ENCODE results near the gene XXYLT1.
"Not testable (repeated sequence)": the region's sequence is repeated elsewhere in the genome, so short reads cannot be mapped to it uniquely, and the experiment has no call there.

The XXYLT1 gene

DNA sequence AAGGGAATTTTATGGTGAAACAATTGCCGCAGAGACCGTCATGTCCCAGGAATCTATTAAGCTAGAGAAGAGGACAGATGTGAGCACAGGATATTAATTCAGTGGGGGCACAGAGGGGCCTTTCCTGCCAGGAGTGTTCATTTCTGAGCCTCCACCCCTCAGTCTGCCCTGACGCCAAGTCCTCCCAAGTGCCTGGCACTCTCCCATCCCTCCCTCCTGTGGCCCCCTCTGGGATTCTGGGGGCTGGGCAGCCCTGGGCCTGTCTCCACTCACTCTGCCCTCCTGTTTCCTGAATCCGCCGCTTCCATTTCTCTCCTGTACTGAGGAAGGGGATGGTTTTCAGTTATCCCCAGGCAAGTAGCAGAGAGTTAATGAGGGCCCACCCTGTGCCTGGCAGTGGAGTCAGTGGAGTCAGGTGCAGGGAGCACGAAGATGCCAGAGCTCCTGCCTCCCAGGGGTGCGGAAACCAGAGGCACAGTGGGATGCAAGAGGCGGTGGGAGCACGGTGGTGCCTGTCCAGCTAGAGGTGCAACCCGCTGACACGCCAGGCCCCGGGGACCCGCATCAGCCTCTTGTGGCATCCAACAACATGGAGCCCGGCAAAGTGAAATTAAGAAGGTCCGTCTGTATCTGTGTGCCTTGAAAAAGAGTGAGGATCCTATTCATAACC lies 212.5 kb downstream of the XXYLT1 start:
- no peak for DNase-seq

DNA sequence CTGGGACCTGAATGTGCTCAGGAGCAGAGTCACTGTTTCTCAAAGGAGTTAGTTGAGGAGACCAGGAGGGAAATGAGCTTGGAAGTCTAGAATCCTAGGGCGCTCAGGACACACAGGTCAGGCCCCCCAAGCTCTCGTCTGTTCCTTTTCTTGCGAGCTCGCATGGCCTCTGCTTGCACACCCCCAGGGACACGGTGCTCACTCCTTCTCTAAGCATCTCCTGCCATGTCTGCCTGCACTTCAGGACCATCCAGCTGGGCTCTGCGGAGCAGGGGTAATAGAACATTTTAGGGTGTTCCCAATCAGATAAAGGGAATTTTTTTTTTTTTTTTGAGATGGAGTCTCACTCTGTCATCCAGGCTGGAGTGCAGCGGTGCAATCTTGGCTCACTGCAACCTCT lies 213.2 kb downstream of the XXYLT1 start:
- DNase-seq = no peak

DNA sequence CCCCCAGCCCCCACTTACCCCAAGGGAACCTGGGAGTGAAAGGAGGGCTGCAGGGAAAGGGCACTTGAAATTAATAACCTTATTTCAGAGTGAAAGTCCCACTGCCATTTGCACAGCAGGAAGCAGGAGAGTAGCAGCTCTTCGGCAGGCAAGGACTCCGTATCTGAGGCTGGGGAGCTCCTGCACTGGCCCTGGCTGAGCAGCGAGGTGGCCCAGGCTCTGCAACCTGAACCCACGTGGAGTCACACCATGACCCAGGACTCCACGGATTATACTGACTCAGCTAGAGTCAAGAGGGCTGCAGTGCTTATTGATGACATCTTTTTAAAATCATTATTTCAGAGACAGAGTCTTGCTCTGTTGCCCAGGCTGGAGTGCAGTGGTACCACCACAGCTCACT lies 214.5 kb downstream of the XXYLT1 start:
- no peak for DNase-seq

DNA sequence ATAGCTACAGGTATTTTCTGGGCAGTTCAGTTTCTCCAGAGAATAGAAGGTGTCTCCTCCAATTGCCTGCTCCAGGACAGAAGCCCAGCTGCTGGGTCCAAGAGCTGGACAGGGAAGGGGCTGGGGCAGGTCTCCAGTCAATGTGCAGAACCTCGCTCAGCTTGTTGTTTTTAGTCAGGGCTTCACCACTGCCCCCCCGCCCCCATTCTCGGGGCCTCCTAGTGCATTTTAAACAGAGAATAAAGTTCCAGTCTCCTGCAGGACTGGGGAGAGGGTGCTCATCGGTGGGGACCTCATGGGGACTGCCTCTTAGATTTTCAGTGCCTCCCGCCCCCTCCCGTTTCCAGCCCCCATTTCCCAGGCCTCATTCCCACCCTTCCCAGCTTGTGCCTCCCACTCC lies 216.6 kb downstream of the XXYLT1 start:
- no peak for DNase-seq

DNA sequence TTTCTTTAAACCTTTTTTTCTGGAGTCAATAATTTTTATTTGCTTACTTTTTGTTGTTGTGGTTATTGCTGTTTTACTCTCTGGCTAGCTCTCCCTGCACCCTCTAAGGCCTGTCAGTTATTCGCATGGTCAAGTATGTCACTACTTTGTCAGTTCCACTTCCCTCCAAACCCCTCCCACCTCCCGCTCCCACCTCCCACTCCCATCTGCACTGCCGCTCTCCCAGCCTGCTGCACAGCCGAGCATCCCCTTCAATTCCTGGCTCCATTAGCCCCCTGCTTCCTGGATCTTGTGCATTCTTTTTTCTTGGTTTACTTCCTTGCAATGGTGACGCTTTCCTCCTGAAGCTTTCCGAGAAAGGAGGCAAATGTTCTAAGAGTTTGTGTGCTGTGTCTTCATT lies 218.0 kb downstream of the XXYLT1 start:
- no peak for DNase-seq

DNA sequence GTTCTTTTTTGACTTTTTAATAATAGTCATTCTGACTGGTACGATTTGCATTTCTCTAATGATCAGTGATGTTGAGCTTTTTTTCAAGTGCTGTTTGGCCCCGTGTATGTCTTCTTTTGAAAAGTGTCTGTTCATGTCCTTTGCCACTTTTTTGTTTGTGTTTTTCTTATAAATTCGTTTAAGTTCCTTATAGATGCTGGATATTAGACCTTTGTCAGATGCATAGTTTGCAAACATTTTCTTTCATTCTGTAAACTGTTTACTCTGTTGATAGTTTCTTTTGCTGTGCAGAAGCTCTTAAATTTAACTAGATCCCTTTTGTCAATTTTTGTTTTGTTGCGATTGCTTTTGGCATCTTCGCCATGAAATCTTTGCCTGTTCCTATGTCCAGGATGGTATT lies 220.7 kb downstream of the XXYLT1 start:
- not testable (repeated sequence) for DNase-seq

DNA sequence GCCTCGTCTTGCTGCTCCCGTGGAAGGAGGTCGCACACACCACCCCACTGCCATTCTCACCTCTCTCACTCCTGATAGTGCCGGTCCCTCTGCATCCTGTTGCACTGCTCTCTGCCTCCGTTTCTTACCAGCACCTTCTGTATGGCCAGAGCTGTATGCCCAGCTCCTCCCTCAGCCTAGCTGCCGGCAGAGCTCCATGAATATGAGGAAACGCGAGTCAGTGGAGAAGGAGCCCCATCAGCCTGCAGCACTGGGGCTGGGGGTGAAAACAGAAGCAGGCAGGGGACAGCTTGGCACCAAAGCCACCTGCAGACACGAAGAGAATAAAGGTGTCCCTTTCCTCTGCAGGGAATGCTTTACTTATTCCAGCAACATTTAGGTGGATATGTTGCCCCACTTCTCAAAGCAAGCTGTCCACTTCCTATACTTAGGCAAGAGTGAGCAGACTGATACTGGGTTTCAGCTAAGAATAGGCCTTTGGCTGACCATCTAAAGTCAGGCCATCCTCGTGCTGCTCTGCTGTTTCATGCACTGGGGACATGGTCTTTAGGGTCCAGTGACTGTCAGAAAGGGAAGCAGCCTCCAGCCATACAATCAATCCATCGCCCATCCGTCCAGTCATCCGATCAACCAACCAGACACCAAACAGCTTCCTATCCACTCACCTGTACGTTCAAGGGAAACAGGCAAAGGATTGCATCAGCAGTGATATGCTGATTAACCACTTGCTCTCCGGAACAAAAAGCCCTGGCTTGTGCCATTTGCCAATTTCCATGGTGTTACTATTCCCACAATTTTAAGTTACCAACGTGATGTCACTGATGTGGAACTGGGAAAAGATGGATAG lies 222.7 kb downstream of the XXYLT1 start:
- DNase-seq = no peak

DNA sequence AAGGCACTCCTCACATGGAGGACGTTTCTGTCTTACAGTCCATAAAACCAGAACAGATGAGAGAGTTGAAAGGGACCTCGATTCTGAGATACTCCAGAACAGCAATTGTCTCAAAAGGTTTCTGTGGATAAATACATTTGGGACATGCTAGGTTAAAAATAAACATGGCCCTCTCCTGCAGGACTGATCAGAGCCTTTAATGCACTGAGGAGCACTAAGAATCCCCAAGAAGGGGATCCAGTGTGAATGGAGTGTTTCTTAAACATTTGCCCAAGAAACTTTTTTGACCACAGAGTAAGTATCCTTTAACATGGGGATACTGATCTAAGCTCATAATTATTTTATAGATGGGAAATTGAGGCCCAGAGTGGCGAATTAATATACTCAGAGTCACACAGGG lies 223.4 kb downstream of the XXYLT1 start:
- no peak for DNase-seq

DNA sequence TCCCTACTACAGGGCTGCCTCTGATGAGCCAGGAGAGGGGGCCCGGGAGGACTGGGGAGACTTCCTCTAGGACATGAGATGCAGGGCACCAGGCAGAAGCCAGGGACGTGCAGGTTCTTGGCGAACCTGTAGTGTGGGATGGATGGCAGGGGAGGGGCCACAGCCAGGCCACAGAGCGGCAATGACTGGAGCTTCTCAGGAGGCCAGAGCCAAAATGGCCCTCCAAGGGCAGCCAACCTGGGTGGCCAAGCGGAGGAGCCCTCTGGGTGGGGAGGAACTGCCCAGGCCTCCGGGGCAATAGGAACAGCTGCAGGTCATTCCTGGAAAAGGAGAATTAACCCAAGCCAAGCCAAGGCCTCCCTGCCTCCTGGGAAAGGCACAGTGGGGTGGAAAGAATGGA lies 224.5 kb downstream of the XXYLT1 start:
- DNase-seq = no peak

DNA sequence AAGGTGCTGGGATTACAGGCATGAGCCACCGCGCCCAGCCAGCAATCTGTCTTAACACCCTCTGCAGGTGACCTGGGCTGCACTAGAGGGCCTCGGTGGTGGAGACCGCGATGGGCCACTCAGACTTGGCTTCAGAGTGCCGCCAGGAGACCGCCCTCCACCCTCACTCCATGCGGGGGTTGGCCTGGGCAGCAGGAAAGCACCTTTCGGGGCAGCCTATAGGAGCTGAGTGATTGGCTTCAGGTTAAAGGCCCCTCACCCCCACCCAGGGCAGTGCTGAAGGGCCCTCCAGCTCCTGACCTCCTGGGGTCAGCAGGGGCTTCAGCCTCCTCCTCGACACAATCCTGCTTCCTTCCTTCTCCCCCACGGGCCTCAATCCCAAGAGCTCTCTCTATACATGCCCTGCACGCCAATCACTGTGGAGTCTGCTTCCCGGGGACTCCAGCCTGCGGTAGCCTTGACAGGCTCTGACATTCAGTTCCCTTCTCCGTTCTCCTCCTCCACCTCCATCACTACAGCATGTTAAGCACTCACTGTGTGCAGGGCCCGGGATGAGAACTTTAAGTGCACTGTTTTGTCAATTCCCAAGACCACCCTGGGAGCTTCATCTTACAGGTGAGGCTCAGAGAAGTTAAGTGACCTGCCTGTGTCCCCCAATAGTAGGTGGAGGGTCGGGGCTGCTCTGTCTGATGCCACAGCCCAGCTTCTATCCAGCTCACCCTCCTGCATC lies 225.3 kb downstream of the XXYLT1 start:
- no peak for DNase-seq

DNA sequence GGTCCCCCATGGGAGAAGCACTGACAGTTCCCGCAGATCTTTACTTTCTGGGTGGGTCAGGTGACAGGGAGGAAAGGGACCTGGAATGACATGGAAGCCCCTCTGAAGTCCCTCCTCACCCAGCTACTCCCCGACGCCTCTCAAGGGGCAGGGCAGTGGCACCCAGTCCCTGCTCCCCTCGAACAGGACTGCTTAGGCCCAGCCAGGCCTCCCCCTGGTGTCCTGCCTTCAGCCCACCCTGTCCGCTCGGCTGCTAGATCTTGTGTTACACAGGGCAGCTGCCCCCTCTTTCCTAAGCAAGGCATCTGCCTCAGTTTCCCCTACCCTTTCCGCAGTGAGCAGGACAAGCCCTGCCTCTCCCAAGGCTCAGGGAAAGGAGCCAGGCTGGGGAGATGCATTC lies 226.5 kb downstream of the XXYLT1 start:
- no peak for DNase-seq

DNA sequence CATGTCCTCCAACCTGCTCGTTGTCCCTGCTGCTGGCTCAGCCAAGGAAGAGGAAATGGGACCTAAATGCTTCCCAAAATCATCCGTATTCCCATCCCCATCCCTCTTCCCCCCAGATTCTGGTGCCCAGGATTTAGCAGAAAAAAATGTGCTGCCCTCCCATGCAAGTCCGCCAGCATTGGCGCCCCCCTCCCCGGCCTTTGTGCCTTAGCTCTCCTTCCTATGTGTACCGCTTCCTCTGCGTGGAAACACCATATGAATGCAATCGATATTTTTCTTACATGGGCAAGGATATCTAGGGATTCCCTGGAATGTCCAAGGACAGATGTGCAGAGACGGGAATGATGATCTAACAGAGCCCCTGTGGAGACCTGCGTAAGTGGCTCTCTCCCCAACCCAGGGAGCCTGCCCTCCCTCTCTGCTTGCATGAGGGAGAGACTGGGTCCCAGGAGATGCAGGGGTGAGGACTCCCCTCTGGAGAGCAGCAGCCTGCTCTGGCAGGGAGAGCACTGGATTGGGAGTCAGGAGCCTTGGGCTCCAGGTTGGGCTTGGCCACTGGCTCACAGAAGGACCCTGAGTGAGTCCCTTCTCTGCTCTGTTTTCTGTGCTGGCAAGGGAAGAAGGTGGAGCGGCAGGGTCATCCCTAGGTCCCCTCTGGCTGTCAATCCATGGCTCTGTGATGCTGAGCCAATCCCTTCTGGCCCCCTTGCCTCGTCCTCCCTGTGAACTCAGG lies 227.2 kb downstream of the XXYLT1 start:
- no peak for DNase-seq

DNA sequence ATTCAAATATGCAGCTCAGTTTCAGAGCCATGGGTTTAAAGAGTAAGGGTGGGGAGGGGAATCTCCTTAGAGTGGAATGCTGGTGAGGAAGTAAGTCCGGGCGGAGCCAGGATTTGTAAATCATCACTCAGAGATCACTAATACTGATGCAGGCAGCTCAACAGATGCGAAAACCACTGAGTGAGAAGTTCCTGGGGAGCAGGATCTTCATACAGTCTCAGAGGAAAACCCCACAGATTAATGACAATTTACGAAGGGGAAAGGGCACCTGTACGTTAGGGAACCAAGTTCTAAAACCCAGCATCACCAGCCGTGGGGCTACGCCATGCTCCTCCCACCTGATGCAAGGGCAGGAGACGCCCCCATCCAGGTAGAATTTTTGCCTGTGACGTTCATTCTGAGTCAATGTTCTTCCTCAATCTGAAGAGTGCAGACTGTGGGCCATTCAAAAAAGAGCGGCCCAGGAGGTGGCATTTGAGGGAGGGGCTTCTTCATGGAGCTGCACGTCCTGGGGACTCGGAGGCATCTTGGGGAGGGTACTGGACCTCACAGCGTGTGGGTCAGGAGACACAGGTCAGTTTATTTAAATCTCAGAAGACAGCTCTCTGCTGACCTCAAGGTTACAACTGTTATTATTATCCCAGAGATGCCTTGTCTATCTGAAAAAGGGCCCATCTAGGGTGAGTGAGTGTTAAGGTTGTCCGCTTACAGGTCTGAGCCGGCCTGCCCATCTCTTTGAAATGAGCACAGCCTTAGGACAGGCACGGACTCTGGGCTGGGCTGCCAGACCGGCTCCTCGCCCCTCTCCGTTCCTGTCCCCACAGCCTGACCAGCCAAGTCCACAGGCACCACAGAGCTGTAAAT lies 228.0 kb downstream of the XXYLT1 start:
- DNase-seq = no peak

DNA sequence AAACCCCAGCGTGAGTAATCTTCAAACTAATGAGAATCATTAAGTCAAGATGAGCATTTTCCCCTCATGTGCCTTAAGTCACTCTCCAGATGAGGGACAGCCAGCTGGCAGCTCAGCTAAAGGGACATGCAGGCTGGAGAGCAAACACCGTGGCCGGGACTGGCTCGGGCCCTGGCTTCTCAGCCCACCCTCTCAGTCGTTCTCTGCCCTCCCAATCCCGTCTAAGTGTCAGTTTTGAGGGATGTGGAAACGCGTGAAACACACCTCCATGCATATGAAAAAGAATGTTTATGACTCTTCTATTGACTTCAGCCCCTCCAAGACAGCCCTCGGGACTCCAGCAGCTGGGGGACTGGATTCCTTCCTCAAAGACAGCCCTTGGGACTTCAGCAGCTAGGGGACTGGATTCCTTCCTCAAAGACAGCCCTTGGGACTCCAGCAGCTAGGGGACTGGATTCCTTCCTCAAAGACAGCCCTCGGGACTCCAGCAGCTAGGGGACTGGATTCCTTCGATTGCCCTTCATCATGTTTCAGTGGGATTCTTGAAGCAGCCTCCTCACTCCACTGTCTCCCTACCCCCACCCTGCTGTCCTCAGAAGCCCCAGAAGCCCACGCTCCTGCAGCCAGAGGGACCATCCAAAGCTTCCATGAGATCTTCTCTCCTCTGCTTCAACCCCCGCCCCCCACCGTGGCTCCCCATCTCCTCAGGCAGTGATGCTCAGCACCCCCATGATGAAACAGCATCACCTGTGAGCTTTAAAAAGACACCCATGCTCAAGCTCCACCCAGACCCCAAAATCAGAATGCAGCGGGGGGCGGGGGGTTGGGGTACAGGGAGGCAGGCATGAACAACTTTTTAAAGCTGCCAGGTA lies 228.9 kb downstream of the XXYLT1 start:
- DNase-seq = no peak

DNA sequence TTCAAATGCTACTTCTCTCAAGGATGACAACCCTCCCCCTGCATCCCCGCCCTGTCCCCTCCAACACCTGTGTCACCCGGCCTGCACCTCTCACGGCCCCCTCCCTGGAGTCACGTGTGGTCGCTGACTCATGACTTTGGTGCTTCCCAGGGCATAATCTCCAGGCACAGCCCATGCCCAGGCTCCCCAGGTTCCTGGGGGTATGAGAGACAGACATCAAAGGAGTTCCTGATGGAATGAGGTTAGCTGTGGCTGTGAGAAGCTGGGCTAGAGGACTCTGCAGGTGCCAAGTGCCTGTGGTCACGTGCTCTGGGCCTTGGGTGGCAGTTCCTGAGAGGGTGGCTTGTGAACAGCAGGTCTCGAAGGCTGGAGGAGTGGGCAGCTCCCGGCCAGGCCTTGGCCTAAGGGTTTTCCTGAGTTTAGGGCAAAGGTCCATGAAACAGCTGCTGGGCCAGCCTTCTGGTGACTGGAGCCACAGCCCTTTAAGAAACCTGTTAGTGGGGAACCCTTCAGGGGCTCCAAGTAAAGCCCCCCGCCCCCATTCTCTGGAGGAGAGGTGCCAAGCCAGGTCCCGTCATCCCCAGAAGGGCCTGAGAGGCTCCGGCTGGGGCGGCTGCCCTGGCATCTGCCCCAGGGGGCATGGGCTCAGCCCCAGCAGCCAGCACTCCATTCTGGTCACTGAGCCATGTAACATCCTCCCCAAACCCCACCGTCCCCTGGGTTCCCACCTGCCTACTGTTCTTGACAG lies 230.0 kb downstream of the XXYLT1 start:
- no peak for DNase-seq

DNA sequence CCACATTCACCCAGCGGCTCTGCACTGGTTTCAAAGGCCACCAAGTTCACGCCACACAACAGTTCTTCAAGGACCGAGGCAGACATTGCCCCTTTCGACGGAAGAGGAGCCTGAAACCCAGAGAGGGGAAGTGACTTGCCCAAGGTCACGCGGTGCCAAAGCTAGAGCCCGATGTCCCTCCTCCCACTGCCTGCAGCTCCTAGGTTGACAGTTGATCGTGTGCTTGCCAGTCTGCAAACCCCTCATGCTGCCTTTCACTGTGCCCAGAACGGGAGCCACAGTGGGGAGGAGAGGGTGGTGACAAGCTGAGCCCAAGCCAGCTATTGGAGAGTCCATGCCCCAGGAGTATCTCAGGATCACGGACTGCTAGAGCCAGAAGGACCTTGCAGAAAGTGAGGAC lies 230.9 kb downstream of the XXYLT1 start:
- no peak for DNase-seq

DNA sequence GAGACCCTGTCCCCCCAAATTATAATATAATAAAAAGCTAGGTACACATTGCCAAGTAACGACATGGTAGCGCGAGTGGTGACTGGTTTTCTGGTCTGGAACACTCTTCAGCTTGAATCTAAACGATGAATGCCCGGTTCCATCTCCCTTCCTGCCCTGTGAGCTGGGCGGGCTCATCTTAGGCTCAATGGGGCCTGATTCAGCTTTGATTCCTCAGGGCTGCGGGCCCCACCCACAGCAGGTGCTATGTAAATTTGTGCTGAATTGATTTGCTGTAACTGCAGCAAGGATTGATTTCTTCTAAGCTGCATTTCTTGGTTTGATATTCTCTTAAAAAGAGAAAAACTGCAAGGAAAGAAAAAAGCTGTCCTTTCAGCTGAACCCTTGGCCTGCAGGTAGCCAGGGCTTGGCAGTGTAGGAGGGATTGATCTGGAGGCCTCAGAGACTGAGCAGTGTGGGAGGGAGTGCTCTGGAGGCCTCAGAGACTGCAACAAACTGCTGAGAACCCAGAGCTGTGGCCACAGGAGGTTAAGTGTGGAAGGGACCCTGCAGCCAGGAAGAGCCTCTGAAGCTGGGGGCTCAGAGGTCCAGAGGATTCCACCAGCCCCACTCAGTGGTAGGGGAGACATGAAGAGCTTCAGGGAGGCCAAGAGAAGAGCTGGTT lies 231.6 kb downstream of the XXYLT1 start:
- DNase-seq = no peak

DNA sequence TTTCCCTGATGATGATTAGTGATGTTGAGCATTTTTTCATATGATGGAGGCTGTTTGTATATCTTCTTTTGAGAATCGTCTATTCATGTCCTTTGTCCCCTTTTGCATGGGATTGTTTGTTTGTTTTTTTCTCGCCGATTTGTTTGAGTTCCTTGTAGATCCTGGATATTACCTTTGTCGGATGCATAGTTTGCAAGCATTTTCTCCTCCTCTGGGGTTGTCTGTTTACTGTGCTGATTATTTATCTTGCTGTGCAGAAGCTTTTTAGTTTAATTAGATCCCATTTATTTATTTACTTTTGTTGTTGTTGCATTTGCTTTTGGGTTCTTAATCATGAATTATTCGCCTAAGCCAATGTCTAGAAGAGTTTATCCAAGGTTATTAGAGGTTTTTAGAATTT lies 232.8 kb downstream of the XXYLT1 start:
- DNase-seq = no peak

DNA sequence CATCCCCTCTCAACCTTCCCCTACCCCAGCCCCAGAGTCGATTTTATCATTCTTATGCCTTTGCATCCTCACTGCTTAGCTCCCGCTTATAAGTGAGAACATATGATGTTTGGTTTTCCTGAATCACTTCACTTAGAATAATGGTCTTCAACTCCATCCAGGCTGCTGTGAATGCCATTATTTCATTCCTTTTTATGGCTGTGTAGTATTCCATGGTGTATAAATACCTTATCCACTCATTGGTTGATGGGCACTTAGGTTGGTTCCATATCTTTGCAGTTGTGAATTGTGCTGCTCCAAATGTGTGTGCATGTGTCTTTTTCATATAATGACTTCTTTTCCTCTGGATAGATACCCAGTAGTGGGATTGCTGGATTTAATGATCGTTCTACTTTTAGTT lies 233.4 kb downstream of the XXYLT1 start:
- DNase-seq = not testable (repeated sequence)

DNA sequence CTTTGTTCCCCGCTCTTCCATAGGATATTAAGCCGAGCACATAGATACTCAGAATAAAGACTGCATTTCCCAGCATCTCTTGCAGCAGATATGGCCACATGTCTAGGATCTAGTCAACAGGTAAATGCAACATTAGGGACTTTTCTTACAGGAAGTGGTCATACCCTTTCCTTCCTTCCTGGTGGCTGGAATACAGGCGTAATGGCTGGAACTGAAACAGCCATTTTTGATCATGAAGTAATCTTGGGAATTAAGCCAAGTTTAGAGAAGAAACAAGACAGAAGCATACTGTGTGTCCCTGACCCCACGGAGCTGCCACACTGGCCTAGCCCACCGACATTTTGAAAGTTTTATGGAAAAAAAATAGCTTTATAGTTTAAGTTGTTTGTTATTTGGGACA lies 234.0 kb downstream of the XXYLT1 start:
- no peak for DNase-seq
